GM12891 (cell line): ENCODE data around the gene OR2D2.

Source experiments
- POLR2A ChIP-seq: IDR thresholded peaks from 2 replicates; pipeline ENCODE4 v1.6.1; 2011; ENCODE audit warnings: low read depth, low read length, control low read depth
- POLR2AphosphoS5 ChIP-seq: IDR thresholded peaks from 2 replicates; pipeline ENCODE4 v1.6.1; 2011; ENCODE audit warnings: low read depth, low read length, control low read depth
- POU2F2 ChIP-seq: IDR thresholded peaks from 2 replicates; pipeline ENCODE4 v1.6.1; 2011; ENCODE audit warnings: low read depth, mild to moderate bottlenecking, control low read depth, low read length, moderate library complexity
- TAF1 ChIP-seq: IDR thresholded peaks from 2 replicates; pipeline ENCODE4 v1.6.1; 2011; ENCODE audit warnings: low read depth, low read length, control low read depth

GRCh38 chr11:6898911-6899310 lies 6.6 kb upstream of the OR2D2 start:
- TF ChIP-seq POLR2A (no peak), POU2F2 (no peak), TAF1 (no peak), POLR2AphosphoS5 (no peak)
